Measurements from ENCODE around the gene DNAI2. TPM values are rescaled to one million over a fixed set of nuclear protein-coding genes. Genes with fewer than 3 reads are reported as not detected.

The DNAI2 gene
- total RNA-seq, 1 donor from 2014 or later: 0.32 TPM

DNA sequence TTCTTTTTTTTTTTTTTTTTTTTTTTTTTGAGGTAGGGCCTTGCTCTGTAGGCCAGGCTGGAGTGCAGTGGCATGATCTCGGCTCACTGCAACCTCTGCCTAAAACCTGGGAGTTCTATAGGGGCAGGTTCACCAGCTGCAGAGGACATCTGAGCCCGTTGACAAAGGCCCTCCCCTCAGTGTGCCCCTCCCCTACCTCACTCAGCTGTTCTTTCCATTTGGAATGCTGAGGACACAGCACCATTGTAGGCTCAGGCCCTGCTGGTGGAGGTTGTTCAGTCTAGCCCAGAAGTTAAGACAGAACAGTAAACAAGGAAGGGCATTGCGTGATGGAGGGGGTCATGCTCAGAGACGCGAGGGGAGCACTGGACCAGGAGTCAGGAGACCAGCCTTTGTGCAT lies 30.1 kb downstream of the DNAI2 start:
- DNase-seq (ENCODE audit: low spot score): no peak

- no peak for DNase-seq (ENCODE audit: low spot score)
Observed at GRCh38 chr17:74305865-74306654, 32.0 kb downstream of the DNAI2 start.

GRCh38 chr17:74307984-74308773 lies 34.1 kb downstream of the DNAI2 start:
- no peak for DNase-seq (ENCODE audit: low spot score)

DNA sequence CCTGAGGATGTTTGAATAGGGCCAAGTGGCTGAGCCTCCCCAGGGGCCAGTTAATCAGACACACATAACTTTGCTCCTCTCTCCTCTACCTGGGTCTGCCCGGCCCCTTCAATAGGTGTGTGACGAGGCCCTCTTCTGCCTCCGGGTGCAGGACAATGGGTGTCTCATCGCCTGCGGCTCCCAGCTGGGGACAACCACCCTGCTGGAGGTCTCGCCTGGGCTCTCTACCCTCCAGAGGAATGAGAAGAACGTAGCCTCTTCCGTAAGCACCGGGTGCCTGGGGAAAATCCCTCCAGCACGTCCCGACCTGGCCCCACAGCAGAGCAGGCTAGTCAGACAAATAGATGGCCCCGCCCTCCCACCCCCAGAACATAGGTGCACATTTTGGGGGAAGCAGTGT lies 35.9 kb downstream of the DNAI2 start:
- no peak for DNase-seq (ENCODE audit: low spot score)

GRCh38 chr17:74314877-74315276 lies 40.8 kb downstream of the DNAI2 start:
- DNase-seq (ENCODE audit: low spot score): no peak

GRCh38 chr17:74316220-74316619 lies 42.2 kb downstream of the DNAI2 start:
- DNase-seq (ENCODE audit: low spot score): no peak

DNA sequence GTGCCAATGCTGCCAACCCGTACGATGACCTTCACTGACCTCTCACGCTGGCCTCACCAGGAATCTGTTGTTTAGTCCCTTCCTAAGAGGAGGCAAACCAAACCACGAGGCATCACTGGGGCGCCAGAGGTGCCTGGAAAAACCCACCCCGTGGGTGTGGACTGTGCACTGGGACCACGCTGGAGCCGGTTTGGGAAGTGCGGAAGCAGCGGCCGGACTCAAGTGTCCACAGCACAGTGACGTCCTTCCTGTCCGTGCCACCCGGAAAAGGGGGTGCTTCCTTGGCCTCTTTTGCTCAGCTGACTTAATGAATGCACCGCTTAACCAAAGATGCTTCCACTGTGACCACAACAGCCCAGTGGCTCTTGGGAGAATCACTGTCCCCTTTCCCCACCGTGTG lies 43.0 kb downstream of the DNAI2 start:
- no peak for DNase-seq (ENCODE audit: low spot score)

DNA sequence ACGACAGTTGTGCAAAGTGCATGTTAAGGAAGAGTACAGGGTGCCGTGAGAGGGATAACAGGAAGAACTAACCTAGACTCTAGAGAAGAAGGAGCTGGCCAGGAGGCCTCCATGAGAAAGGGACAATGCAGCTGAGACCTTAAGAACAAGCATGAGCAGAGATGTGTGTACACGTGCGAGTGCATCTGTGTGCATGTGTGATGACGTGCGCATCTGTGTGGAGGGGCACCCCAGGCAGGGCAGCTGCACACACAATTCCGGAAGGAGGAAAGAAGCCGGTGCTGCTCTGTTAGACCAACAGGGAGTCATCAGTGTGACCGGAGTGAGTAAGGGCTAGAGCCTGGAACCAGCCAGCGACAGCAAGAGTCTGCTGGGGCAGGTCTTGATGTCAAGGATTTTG lies 44.4 kb downstream of the DNAI2 start:
- no peak for DNase-seq (ENCODE audit: low spot score)

DNA sequence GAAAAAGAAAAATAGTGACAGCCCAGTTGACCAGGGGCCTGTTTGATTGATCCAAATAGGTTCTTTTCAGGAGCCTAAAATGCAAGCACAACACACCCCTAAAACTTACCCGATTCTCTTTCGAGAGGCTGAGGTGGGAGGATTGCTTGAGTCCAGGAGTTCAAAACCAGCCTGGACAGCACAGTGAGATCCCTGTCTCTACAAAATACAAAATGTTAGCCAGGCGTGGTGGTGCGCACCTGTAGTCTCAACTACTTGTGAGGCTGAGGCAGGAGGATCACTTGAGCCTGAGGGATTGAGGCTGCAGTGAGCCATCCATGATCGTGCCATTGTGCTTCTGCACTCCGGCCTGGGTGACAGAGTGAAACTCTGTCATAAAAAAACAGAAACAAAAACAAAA lies 50.5 kb downstream of the DNAI2 start:
- DNase-seq (ENCODE audit: low spot score): no peak

DNA sequence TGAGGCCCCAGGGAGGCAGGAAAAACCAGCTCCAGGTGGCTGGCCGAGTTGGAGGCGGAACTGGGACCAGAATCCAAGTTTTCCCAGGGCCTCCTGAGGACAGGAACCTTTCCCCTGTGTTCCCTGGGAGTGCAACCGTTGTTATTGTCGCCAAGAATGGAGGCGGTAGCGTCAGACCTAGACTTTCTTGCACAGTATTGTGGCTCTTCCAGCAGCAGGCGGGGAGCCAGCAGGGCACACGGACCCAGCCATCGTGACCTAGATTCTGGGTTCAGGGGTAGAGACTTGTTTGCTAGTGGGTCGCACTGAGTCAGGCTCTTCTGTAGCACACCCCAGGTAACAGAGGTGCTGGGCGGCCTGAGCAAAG lies 51.3 kb downstream of the DNAI2 start:
- DNase-seq (ENCODE audit: low spot score): no peak

DNA sequence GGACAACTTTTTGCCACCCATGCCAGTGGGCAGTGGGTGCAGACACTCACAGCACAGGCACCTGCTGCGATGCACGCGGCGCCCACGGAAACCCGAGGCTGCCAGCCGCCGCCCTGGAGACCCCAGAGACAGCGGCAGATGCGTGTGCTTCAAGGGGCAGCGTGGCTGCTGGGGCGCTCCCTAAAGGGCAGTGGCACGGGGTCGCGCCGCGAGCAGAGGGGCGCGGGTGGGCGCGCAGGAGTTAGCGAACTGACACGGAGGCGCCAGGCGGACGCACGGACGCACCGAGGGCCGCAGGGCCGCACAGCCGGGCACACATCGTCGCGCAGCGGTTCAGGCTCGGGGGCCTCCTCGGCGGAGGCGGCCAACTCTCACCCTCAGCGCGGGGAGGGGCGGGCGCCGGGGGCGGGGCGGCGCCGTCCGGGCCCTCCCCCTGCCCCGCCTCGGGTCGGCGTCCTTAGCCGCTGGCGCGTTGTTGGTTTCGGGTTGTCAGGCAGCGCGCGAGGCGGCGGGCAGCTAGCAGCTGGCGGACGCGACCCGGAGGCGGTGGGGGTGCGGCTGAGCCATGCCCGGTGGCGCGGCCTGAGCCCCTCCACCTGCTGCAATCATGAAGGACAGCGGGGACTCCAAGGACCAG lies 51.8 kb downstream of the DNAI2 start, which contains the start of gene KIF19:
TSS of gene KIF19 (plus strand) at position 484 of the 637 bp plus-strand sequence. CDS start at position 608, 124 bp downstream.
- no peak for DNase-seq (ENCODE audit: low spot score)

- DNase-seq (ENCODE audit: low spot score): no peak
Observed at GRCh38 chr17:74326506-74326905, 52.5 kb downstream of the DNAI2 start.

- no peak for DNase-seq (ENCODE audit: low spot score)
Observed at GRCh38 chr17:74328487-74328886, 54.5 kb downstream of the DNAI2 start.

DNA sequence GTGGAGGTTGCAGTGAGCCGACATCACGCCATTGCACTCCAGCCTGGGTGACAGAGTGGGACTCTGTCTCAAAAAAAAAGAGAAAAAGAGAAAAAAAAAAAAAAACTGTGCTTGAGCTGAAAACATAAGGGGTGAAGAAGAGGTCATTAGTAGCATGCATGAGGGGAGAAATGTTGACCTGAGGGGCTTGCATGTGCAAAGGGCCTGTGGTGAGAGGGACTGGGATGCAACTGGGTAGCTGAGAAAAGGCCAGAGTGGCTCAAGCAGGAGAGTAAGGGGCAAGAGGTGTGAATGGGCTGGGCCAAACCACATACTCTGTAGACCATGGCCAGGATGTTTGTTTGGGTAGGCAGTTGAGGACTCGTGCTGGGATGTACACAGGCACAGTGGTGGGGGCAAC lies 55.3 kb downstream of the DNAI2 start:
- DNase-seq (ENCODE audit: low spot score): no peak

DNA sequence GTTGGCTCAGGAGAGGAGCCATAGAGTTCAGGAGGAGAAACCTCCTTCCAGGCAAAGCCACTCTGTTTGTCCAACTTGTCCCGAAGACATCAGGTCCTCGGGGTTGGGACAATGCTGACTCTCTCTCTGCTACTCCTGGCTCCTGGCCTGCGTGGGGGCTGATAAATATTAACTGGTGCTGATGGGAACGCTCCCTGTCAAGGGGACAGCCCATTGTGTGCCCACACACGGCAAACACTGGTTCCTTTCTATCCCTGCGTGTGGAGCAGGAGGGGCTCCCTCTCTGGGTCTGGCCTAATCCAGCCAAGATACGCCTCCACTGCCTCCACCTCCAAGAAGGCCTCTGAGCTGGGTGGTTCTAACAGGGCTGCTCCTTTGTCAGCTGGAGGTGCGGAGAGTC lies 56.4 kb downstream of the DNAI2 start:
- no peak for DNase-seq (ENCODE audit: low spot score)

- no peak for DNase-seq (ENCODE audit: low spot score)
Observed at GRCh38 chr17:74332017-74332650, 58.1 kb downstream of the DNAI2 start.

DNA sequence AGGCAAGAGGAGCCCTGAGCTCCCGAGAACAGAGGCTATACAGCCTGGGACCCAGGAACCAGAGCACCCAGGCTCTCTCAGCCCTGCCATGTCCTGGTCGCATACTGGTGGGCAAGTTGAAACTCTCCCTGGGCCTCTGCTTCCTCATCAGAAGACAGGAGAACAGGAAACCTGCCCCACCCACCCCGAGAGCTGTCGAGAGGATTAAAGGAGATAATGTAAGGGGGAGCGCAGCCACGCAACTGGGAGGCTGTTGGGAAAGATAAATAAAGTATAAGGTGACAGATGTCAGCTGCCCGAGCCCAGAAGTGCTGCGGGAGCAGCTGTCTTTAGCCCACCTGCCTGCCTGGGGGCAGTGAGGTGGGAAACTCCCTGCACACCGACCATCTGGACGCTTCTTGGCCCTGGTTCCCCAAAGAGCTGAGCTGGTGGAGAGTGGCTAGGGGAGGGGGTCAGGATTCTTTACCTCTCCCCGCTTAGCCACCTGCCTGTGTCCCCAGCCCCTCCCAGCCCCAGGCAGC lies 58.8 kb downstream of the DNAI2 start:
- DNase-seq (ENCODE audit: low spot score): no peak

DNA sequence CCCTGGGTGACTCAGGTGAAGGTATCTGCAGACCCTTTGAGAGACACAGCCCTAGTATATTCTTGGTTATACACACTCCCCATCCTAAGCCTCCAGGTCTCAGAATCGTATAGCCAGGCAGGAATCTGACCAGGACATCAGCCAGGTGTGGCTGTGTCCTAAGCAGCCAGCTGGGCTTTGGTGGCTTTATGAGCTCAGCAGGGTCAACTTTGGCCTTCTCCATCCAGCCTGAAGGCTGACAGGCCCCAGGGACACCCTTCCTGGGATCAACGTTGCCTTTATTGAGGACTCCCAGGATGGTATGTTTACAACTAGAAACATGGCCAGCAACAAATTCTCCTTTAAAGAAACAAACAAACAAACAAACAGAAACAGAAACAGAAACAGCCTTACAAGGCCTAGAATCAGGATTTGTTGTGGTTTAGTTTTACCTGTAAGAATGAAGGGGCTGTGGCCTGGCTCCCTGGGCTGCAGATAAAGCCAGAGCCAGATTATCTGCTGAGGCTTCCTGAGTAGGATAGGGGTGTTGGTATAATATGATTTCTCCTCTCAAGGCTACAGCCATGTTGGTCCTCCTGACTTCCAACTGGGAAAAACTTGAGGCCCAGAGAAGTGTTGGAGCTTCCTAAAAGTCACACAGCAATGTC lies 60.5 kb downstream of the DNAI2 start:
- DNase-seq (ENCODE audit: low spot score): no peak

DNA sequence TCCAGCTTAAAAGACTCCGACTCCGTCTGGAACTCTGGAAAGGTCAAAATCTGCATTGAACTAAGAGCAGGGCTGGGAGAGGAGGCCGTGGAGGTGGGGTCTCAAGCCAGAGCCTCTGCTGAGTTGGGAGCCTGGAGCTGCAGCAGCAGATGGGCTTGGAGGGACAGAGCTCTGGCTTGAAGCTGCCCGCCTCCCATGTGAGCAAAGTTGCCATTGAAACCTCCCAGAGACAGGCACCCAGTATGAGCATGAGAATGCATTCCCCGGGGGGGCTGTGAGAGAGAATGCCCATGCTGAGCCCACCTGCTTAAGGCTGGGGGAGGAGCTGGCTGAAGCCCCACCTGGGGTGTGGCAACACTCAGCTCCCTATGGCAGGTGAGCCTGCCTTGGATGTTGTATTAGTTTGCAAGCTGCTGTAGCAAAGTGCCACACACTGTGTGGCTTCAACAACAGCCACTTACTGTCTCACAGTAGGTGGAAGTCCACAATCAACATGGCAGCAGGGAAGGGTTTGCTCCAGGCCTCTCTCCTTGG lies 61.6 kb downstream of the DNAI2 start:
- no peak for DNase-seq (ENCODE audit: low spot score)

GRCh38 chr17:74336307-74336706 lies 62.3 kb downstream of the DNAI2 start:
- DNase-seq (ENCODE audit: low spot score): no peak

GRCh38 chr17:74337834-74338500 lies 63.9 kb downstream of the DNAI2 start:
- no peak for DNase-seq (ENCODE audit: low spot score)
